ENCODE results near the gene TSPAN32. TPM values are rescaled to one million over a fixed set of nuclear protein-coding genes. Genes with fewer than 3 reads are reported as not detected.

The TSPAN32 gene
- total RNA-seq, 2 donors from 2014 or later = 0.40 to 0.62 TPM

DNA sequence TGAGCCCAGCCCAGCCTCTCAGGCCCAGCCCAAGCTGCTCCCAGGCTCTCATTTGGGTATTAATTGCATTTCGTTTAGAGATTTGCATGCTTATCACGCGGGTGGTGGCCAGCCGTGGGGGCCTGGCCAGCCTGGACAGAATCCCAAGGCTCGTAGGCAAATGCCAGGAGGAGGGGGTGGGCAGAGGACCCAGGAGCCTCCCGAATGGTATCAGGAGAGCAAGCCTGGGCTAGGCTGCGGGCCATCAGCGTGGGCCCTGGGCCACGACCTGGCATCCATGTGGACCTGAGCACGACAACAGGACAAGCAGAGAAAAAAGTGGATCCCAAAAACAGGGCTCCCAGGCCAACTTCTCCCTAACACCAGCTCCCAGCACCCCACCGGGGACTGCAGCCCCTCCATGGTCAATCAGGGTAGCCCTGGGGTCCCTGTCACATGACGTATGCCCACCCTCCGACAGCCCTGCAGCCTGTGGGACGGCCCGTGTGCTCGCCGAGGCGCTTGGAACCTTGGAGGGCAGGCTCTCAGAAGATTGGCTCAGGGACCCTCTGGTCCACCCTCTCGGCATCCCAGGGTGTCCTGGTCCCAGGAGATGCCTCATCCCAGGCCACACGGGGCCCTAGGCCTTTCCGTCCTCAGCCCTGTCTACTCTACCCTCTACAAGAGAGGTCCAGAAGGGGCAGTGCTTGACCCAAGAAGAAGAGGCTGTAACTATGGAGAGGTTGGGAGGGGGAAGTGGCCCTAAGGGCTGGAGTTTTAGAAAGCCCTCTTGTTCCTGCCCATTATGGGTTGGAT lies 40.2 kb upstream of the TSPAN32 start:
- no peak overlapping the region for H3K27ac ChIP-seq
- intact Hi-C loops (cut with DNase I) = no loop called here
- no peaks in the 10 kb centered on the region for H3K36me3 ChIP-seq
- no peaks in the 10 kb centered on the region for H3K4me1 ChIP-seq
- no peaks in the 10 kb centered on the region for H3K9me3 ChIP-seq
- H3K9ac ChIP-seq (ENCODE audit: low read depth in 2 of 2, low read length in 2 of 2) = no peak overlapping the region
- peak; percentile 14 for DNase-seq
- H3K4me3 ChIP-seq = no peak overlapping the region
- TF ChIP-seq, protein P1, sequence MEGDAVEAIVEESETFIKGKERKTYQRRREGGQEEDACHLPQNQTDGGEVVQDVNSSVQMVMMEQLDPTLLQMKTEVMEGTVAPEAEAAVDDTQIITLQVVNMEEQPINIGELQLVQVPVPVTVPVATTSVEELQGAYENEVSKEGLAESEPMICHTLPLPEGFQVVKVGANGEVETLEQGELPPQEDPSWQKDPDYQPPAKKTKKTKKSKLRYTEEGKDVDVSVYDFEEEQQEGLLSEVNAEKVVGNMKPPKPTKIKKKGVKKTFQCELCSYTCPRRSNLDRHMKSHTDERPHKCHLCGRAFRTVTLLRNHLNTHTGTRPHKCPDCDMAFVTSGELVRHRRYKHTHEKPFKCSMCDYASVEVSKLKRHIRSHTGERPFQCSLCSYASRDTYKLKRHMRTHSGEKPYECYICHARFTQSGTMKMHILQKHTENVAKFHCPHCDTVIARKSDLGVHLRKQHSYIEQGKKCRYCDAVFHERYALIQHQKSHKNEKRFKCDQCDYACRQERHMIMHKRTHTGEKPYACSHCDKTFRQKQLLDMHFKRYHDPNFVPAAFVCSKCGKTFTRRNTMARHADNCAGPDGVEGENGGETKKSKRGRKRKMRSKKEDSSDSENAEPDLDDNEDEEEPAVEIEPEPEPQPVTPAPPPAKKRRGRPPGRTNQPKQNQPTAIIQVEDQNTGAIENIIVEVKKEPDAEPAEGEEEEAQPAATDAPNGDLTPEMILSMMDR (IDR thresholded peaks at IDR 0.05) = no peak
- no peaks in the 10 kb centered on the region for H3K27me3 ChIP-seq

DNA sequence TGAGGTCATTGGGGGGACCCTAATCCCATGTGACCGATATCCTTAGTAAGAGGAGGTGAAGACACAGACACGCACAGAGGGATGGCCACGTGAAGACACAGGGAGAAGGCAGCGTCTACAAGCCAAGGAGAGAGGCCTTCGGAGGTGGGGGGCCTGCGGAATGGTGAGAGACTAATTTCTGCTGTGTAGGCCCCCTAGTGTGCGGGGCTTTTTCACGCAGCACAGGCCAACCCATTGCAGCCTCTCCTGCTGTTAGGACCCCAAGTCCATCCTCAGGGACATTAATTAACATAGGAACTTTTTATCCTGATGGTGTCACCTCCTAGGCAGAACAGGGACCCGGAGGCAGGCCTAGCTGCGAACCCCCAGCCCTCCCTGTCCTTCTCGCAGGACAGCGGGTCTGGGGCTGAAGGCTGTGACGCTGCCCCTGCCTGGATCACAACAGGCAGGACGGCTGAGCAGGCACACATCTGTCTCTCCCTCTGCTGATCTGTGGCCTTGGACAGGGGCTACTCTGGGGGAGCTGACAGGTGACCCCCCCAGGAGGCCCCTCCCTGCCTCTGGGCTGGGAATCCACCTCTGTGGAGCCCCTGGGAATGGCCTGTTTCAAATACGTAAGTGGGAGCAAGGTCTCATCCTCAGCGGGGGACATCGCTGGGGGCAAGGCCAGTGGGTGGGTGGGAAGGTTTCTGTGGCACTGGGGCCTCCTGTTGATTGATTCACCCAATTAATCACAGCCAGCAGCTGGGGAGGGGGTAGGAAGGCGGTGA lies 39.3 kb upstream of the TSPAN32 start:
- DNase-seq = peak; percentile 13
- TF ChIP-seq, protein P1 (IDR thresholded peaks at IDR 0.05) = no peak
- Histone ChIP-seq H3K27me3 (no peaks in the 10 kb centered on the region), H3K9ac (ENCODE audit: low read depth in 2 of 2, low read length in 2 of 2) (no peak overlapping the region), H3K9me3 (no peaks in the 10 kb centered on the region), H3K27ac (no peak overlapping the region), H3K4me1 (no peaks in the 10 kb centered on the region), H3K4me3 (no peak overlapping the region), H3K36me3 (no peaks in the 10 kb centered on the region)
- intact Hi-C loops (cut with DNase I) = no loop called here

DNA sequence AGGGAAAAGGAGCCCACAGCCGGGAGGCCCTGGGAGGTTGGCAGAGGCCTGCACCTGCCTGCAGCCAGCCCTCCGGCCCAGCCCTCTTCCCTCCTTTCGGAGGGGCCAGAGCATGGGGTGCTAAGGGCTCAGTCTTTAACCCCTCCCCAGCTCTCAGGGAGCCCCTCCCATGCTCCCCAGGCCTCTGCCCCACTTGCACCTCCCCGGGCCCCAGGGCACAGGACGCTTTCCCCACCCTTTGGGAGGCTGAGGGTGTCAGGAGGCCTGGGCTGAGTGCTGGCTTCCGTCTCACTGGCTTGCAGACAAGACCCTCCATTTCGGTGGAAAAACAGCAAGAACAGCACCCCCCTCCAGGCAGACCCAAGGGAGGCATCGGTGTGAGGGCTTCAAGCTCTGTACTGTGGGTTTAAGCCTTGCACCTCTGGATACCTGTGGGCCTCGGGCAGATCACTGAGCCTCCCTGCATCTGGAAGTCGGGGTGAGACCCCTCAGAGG lies 38.7 kb upstream of the TSPAN32 start:
- peak; percentile 13 for DNase-seq
- no peak overlapping the region for H3K27ac ChIP-seq
- no peaks in the 10 kb centered on the region for H3K4me1 ChIP-seq
- no peak overlapping the region for H3K4me3 ChIP-seq
- H3K36me3 ChIP-seq = no peaks in the 10 kb centered on the region
- H3K9me3 ChIP-seq = no peaks in the 10 kb centered on the region
- TF ChIP-seq, protein P1 (IDR thresholded peaks at IDR 0.05) = no peak
- H3K27me3 ChIP-seq = peaks cover 2% of the 10 kb centered on the region
- H3K9ac ChIP-seq (ENCODE audit: low read depth in 2 of 2, low read length in 2 of 2) = no peak overlapping the region
- intact Hi-C loops (cut with DNase I) = no loop called here

DNA sequence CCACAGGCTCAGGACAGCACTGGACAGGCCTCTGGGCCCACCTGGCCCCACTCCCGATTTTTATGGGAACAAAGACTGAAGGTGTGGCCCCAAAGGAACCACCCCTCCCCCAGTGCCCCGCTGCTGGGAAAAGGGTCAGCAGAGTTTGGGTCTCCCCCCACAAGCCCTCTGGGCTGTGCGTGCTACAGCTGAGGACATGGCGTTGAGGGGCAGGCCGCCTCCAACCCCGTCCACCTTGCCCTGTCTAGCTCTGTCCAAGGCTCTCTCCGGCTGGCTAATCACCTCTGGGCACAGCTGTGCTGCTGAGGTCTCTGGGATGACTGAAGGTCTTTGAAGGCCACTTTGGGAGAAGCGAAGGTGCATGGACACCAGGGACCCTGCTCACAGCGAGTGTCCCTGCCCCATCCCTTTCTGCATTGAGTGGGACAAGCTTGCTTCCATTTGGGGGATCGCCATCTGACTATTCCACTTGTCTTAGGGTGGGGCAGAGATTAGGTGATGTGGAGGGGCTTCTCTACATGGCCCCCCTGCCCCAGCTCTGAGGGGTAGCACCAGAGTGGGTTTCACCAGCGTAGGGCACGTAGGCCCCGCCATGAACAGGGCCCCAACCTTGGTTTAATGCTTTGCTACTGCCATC lies 38.0 kb upstream of the TSPAN32 start:
- Histone ChIP-seq H3K27ac (no peak overlapping the region), H3K27me3 (peaks cover 4% of the 10 kb centered on the region), H3K4me1 (no peaks in the 10 kb centered on the region), H3K36me3 (no peaks in the 10 kb centered on the region), H3K4me3 (no peak overlapping the region), H3K9ac (ENCODE audit: low read depth in 2 of 2, low read length in 2 of 2) (no peak overlapping the region), H3K9me3 (no peaks in the 10 kb centered on the region)
- no peak for DNase-seq
- TF ChIP-seq, protein P1 (IDR thresholded peaks at IDR 0.05) = no peak
- intact Hi-C loops (cut with DNase I) = no loop called here

DNA sequence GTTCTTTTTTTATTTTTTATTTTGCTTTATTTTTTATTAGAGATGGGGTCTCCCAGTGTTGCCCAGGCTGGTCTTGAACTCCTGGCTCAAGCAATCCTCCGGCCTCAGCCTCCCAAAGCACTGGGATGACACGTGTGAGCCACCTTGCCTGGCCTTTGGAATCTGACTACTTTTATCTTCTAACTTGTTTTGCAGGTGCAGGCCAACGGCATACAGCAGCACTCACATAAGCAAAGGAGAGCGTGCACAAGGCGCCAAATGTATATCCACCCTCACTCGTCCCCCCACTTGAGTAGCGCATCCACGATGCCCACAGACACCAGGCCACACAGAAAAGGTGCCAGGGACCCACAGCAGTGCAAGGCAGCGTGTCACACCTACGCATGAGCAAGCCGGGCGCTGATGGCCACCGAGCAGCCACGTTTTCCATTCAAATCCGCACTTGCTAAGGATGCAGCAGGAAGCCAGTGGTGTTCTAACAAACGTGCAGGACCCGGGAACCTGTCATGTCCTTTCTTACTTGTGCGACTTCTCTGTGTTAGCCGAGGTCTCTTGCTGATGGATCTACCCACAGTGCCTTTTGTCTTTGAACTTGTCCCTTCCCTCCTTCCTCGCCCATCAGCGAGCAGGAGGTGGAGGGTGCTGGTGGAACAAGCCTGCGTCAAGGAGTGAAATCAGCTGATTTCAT lies 37.3 kb upstream of the TSPAN32 start:
- intact Hi-C loops (cut with DNase I) = no loop called here
- H3K36me3 ChIP-seq = no peaks in the 10 kb centered on the region
- TF ChIP-seq, protein P1 (IDR thresholded peaks at IDR 0.05) = no peak
- H3K4me1 ChIP-seq = no peaks in the 10 kb centered on the region
- no peak for DNase-seq
- H3K9me3 ChIP-seq = no peaks in the 10 kb centered on the region
- H3K9ac ChIP-seq (ENCODE audit: low read depth in 2 of 2, low read length in 2 of 2) = no peak overlapping the region
- no peak overlapping the region for H3K27ac ChIP-seq
- H3K27me3 ChIP-seq = peaks cover 8% of the 10 kb centered on the region
- H3K4me3 ChIP-seq = no peak overlapping the region
